MG63 (cell line): ENCODE results near the gene ALKAL2. TPM values are rescaled to one million over a fixed set of nuclear protein-coding genes. Genes with fewer than 3 reads are reported as not detected.
"Not testable (repeated sequence)": the region's sequence is repeated elsewhere in the genome, so short reads cannot be mapped to it uniquely, and the experiment has no call there.

Source experiments
- DNase-seq: peaks from one replicate; pipeline ENCODE4 v3.0.0-alpha.2; 2020
- H3K27me3 ChIP-seq: fragments of 250-450 bp; sonication (Bioruptor Pico); 2 replicates; pipeline ENCODE4 v1.5.1; 2020; ENCODE audit warnings: mild to moderate bottlenecking, moderate library complexity
- H3K36me3 ChIP-seq: fragments of 250-450 bp; sonication (Bioruptor Pico); 2 replicates; pipeline ENCODE4 v1.5.1; 2020; ENCODE audit warnings: mild to moderate bottlenecking, moderate library complexity
- H3K4me3 ChIP-seq: fragments of 250-450 bp; sonication (Bioruptor Pico); 2 replicates; pipeline ENCODE4 v1.5.1; 2020; ENCODE audit warnings: mild to moderate bottlenecking, moderate library complexity
- H3K9me3 ChIP-seq: fragments of 250-450 bp; sonication (Bioruptor Pico); 2 replicates; pipeline ENCODE4 v1.5.1; 2020; ENCODE audit warnings: mild to moderate bottlenecking, moderate library complexity
- total RNA-seq: library from RNA; depleted of rRNA; stranded (reverse); fragments of >200 nt; shearing (Covaris generic); gene quantifications from 2 replicates; pipeline ENCODE4 v1.2.3, GENCODE V29; 2014; ENCODE audit warnings: low replicate concordance; rRNA removed

ALKAL2 gene
- not detected in 2 replicates for total RNA-seq

- H3K36me3 ChIP-seq = no peaks in the 10 kb centered on the region
- peaks cover 8% of the 10 kb centered on the region; the same call in 1 of the 2 replicates for H3K27me3 ChIP-seq
- peak; percentile 31 for DNase-seq
- no peak within 1 kb of the TSS; the same call in 1 of the 2 replicates for H3K4me3 ChIP-seq
- H3K9me3 ChIP-seq = no peaks in the 10 kb centered on the region
These were observed at the start of gene ALKAL2 for GRCh38 chr2:287911-288757. ALKAL2 (minus strand) TSS chr2:288091; CDS start chr2:287835, 256 bp downstream.

- H3K36me3 ChIP-seq, H3K4me3 ChIP-seq, H3K9me3 ChIP-seq, DNase-seq, H3K27me3 ChIP-seq: not testable (repeated sequence)
These were observed 49.1 kb upstream of the ALKAL2 start for GRCh38 chr2:336949-337348.

GRCh38 chr2:336360-336759 lies 48.5 kb upstream of the ALKAL2 start:
- no peaks in the 10 kb centered on the region for H3K27me3 ChIP-seq
- no peak for DNase-seq
- no peaks in the 10 kb centered on the region for H3K36me3 ChIP-seq
- H3K4me3 ChIP-seq = no peak overlapping the region
- no peaks in the 10 kb centered on the region; the same call in 1 of the 2 replicates for H3K9me3 ChIP-seq

- H3K36me3 ChIP-seq = no peaks in the 10 kb centered on the region
- no peaks in the 10 kb centered on the region; the same call in 1 of the 2 replicates for H3K9me3 ChIP-seq
- no peak for DNase-seq
- H3K4me3 ChIP-seq = no peak overlapping the region
- no peaks in the 10 kb centered on the region for H3K27me3 ChIP-seq
These were observed 44.7 kb upstream of the ALKAL2 start for GRCh38 chr2:332592-332991.

- no peaks in the 10 kb centered on the region for H3K9me3 ChIP-seq
- no peaks in the 10 kb centered on the region for H3K27me3 ChIP-seq
- no peak overlapping the region for H3K4me3 ChIP-seq
- no peak for DNase-seq
- no peaks in the 10 kb centered on the region for H3K36me3 ChIP-seq
These were observed 40.9 kb upstream of the ALKAL2 start for GRCh38 chr2:328761-329160.

- no peak overlapping the region for H3K4me3 ChIP-seq
- no peaks in the 10 kb centered on the region for H3K9me3 ChIP-seq
- no peaks in the 10 kb centered on the region for H3K36me3 ChIP-seq
- H3K27me3 ChIP-seq = no peaks in the 10 kb centered on the region
- no peak for DNase-seq
These were observed 35.1 kb upstream of the ALKAL2 start for GRCh38 chr2:323035-323434.

- Histone ChIP-seq H3K4me3 (no peak overlapping the region), H3K36me3 (no peaks in the 10 kb centered on the region), H3K27me3 (no peaks in the 10 kb centered on the region), H3K9me3 (no peaks in the 10 kb centered on the region)
- no peak for DNase-seq
These were observed 34.4 kb upstream of the ALKAL2 start for GRCh38 chr2:322326-322725.

- no peaks in the 10 kb centered on the region for H3K36me3 ChIP-seq
- H3K27me3 ChIP-seq = no peaks in the 10 kb centered on the region
- no peaks in the 10 kb centered on the region for H3K9me3 ChIP-seq
- H3K4me3 ChIP-seq = no peak overlapping the region
- no peak for DNase-seq
These were observed 32.7 kb upstream of the ALKAL2 start for GRCh38 chr2:320561-320960.

GRCh38 chr2:319059-319600 lies 31.2 kb upstream of the ALKAL2 start:
- Histone ChIP-seq H3K27me3 (no peaks in the 10 kb centered on the region), H3K9me3 (no peaks in the 10 kb centered on the region)
- no peak for DNase-seq

GRCh38 chr2:317501-318424 lies 29.9 kb upstream of the ALKAL2 start:
- Histone ChIP-seq H3K27me3 (no peaks in the 10 kb centered on the region), H3K4me3 (no peak overlapping the region), H3K36me3 (no peaks in the 10 kb centered on the region), H3K9me3 (no peaks in the 10 kb centered on the region)
- peak; percentile 46 for DNase-seq

More at GRCh38 chr2:319059-319600, 31.2 kb upstream of the ALKAL2 start:
- Histone ChIP-seq H3K36me3 (no peaks in the 10 kb centered on the region), H3K4me3 (no peak overlapping the region)

GRCh38 chr2:316381-316780 lies 28.5 kb upstream of the ALKAL2 start:
- no peak overlapping the region for H3K4me3 ChIP-seq
- no peak for DNase-seq
- H3K27me3 ChIP-seq = no peaks in the 10 kb centered on the region
- no peaks in the 10 kb centered on the region for H3K36me3 ChIP-seq
- no peaks in the 10 kb centered on the region for H3K9me3 ChIP-seq

GRCh38 chr2:315925-316324 lies 28.0 kb upstream of the ALKAL2 start:
- not testable (repeated sequence) for H3K4me3 ChIP-seq, H3K9me3 ChIP-seq, H3K36me3 ChIP-seq, H3K27me3 ChIP-seq
- DNase-seq = peak; percentile 7

GRCh38 chr2:314561-315336 lies 26.9 kb upstream of the ALKAL2 start:
- H3K27me3 ChIP-seq = no peaks in the 10 kb centered on the region
- no peaks in the 10 kb centered on the region for H3K36me3 ChIP-seq
- H3K4me3 ChIP-seq = no peak overlapping the region
- H3K9me3 ChIP-seq = no peaks in the 10 kb centered on the region
- no peak for DNase-seq

GRCh38 chr2:313991-314390 lies 26.1 kb upstream of the ALKAL2 start:
- Histone ChIP-seq H3K36me3 (no peaks in the 10 kb centered on the region), H3K9me3 (no peaks in the 10 kb centered on the region), H3K4me3 (no peak overlapping the region), H3K27me3 (no peaks in the 10 kb centered on the region)
- no peak for DNase-seq

- no peak for DNase-seq
These were observed 23.1 kb upstream of the ALKAL2 start for GRCh38 chr2:310994-311393.

GRCh38 chr2:309954-310510 lies 22.1 kb upstream of the ALKAL2 start:
- Histone ChIP-seq H3K4me3 (no peak overlapping the region), H3K27me3 (no peaks in the 10 kb centered on the region), H3K36me3 (no peaks in the 10 kb centered on the region), H3K9me3 (no peaks in the 10 kb centered on the region)
- DNase-seq = no peak

More at GRCh38 chr2:310994-311393, 23.1 kb upstream of the ALKAL2 start:
- no peaks in the 10 kb centered on the region for H3K9me3 ChIP-seq
- no peak overlapping the region for H3K4me3 ChIP-seq
- no peaks in the 10 kb centered on the region for H3K36me3 ChIP-seq
- no peaks in the 10 kb centered on the region for H3K27me3 ChIP-seq
